Fibroblast of lung (primary cell): Measurements from ENCODE around the gene IGIP. TPM values are rescaled to one million over a fixed set of nuclear protein-coding genes. Genes with fewer than 3 reads are reported as not detected.
A peak's percentile ranks its signal among the peaks of the same experiment; 100 is the strongest.

Experiments
- DNase-seq, 2 donors: peaks; one replicate each; pipeline versions ENCODE4 v3.0.0 to v3.0.0-alpha.2; 2010; ENCODE audit warnings: low read depth in 2 of 2
- H2AFZ ChIP-seq: 2 replicates; pipeline ENCODE4 v1.5.1; 2012; ENCODE audit warnings: low read length, control low read depth, inconsistent platforms
- H3K27ac ChIP-seq: 2 replicates; pipeline ENCODE4 v1.5.1; 2011; ENCODE audit warnings: low read length, control low read depth; ENCODE audit not compliant: insufficient read depth
- H3K27me3 ChIP-seq: 2 replicates; pipeline ENCODE4 v1.5.1; 2011; ENCODE audit warnings: mild to moderate bottlenecking, low read length; ENCODE audit not compliant: control insufficient read depth, insufficient read depth
- H3K36me3 ChIP-seq: 2 replicates; pipeline ENCODE4 v1.5.1; 2011; ENCODE audit warnings: low read length; ENCODE audit not compliant: control insufficient read depth, insufficient read depth
- H3K4me1 ChIP-seq: 2 replicates; pipeline ENCODE4 v1.5.1; 2011; ENCODE audit warnings: low read length; ENCODE audit not compliant: control insufficient read depth, insufficient read depth; ENCODE audit errors: extremely low read depth
- H3K4me2 ChIP-seq: 2 replicates; pipeline ENCODE4 v1.5.1; 2011; ENCODE audit warnings: low read length, control low read depth; ENCODE audit not compliant: insufficient read depth; ENCODE audit errors: extremely low read depth
- H3K4me3 ChIP-seq, 4 experiments: fragments of 200-600 bp in 1 of 4; sonication (generic) in 1 of 4; replicated peaks in 1 of 4; 2 replicates each; pipeline ENCODE4 v1.5.1; 2011 to 2016; ENCODE audit warnings: low read length in 4 of 4, low read depth in 3 of 4, mild to moderate bottlenecking in 3 of 4, control low read depth in 2 of 4, inconsistent platforms in 1 of 4, mixed read lengths in 1 of 4; ENCODE audit not compliant: insufficient read depth in 1 of 4; ENCODE audit errors: control extremely low read depth in 1 of 4
- H3K79me2 ChIP-seq: 2 replicates; pipeline ENCODE4 v1.5.1; 2012; ENCODE audit warnings: mild to moderate bottlenecking, low read length, inconsistent platforms; ENCODE audit not compliant: control insufficient read depth, insufficient read depth
- H3K9ac ChIP-seq: 2 replicates; pipeline ENCODE4 v1.5.1; 2011; ENCODE audit warnings: mild to moderate bottlenecking, low read length, control low read depth; ENCODE audit not compliant: insufficient read depth
- H3K9me3 ChIP-seq: 2 replicates; pipeline ENCODE4 v1.5.1; 2012; ENCODE audit warnings: low read depth, low read length; ENCODE audit not compliant: control insufficient read depth, insufficient read depth
- H4K20me1 ChIP-seq: 2 replicates; pipeline ENCODE4 v1.5.1; 2011; ENCODE audit warnings: low read length; ENCODE audit not compliant: control insufficient read depth, insufficient read depth; ENCODE audit errors: extremely low read depth
- CTCF ChIP-seq, 2 donors: IDR thresholded peaks in 1 of 2; conservative IDR thresholded peaks in 1 of 2; 1 replicate in 1 of 2; 2 replicates in 1 of 2; pipeline ENCODE4 v1.5.1; 2011 to 2012; ENCODE audit warnings: low read length in 2 of 2, control low read depth in 1 of 2, inconsistent platforms in 1 of 2, low read depth in 1 of 2, mild to moderate bottlenecking in 1 of 2
- EZH2 ChIP-seq: IDR thresholded peaks from 2 replicates; pipeline ENCODE4 v1.5.1; 2012; ENCODE audit warnings: low read length, control low read depth, mild to moderate bottlenecking; ENCODE audit errors: missing control alignments
- polyA plus RNA-seq, 2 donors: library from polyadenylated mRNA; depleted of rRNA in 1 of 2; stranded (reverse) in 1 of 2; unstranded in 1 of 2; fragments of >200 nt; gene quantifications; 2 replicates each; pipeline ENCODE4 v1.2.1, GENCODE V29; 2011 to 2012; ENCODE audit warnings: missing spikeins in 1 of 2
- total RNA-seq: library from RNA; depleted of rRNA; stranded (reverse); fragments of >200 nt; gene quantifications from 2 replicates; pipeline ENCODE4 v1.2.1, GENCODE V29; 2014

Gene IGIP
- total and polyA plus RNA-seq, 2 donors (not counting 1 experiment from before 2014, with no cell fraction given): 3.8 to 11.7 TPM

GRCh38 chr5:140175367-140176030, 49.8 kb downstream of the IGIP start:
- H2AFZ ChIP-seq: peak overlapping the region; percentile 57
- DNase-seq: peak; percentile 56 to 64
- no peaks in the 10 kb centered on the region for H3K27me3 ChIP-seq
- peak overlapping the region; percentile 69 to 96 (median 86) for H3K4me3 ChIP-seq
- H3K79me2 ChIP-seq: peaks cover 4% of the 10 kb centered on the region
- TF ChIP-seq CTCF (conservative IDR thresholded peaks at IDR 0.05 in 1 of 2, IDR thresholded peaks at IDR 0.05 in 1 of 2; ENCODE audit: low read depth in 1 of 2, low read length in 2 of 2) (peak in 1 of 2 donors; percentile 24), EZH2 (no peak)
- peaks cover 3% of the 10 kb centered on the region for H3K4me1 ChIP-seq
- no peaks in the 10 kb centered on the region for H4K20me1 ChIP-seq
- no peaks in the 10 kb centered on the region for H3K9me3 ChIP-seq
- peak overlapping the region; percentile 91 for H3K27ac ChIP-seq
- H3K9ac ChIP-seq: peak overlapping the region; percentile 89
- no peaks in the 10 kb centered on the region for H3K36me3 ChIP-seq
- peak overlapping the region; percentile 89 for H3K4me2 ChIP-seq

GRCh38 chr5:140176031-140176387, 50.3 kb downstream of the IGIP start:
- Histone ChIP-seq H3K27ac (peak overlapping the region; percentile 91), H3K4me1 (peaks cover 3% of the 10 kb centered on the region), H3K4me2 (peak overlapping the region; percentile 89), H2AFZ (peak overlapping the region; percentile 57), H3K36me3 (no peaks in the 10 kb centered on the region), H3K79me2 (peaks cover 4% of the 10 kb centered on the region), H3K27me3 (no peaks in the 10 kb centered on the region), H3K9me3 (no peaks in the 10 kb centered on the region), H3K4me3 (peak overlapping the region; percentile 69 to 96 (median 86)), H4K20me1 (no peaks in the 10 kb centered on the region), H3K9ac (peak overlapping the region; percentile 89)
- TF ChIP-seq EZH2: no peak
- no peak for DNase-seq

GRCh38 chr5:140178086-140178410, 52.3 kb downstream of the IGIP start:
- Histone ChIP-seq H3K4me2 (no peak overlapping the region), H3K79me2 (peaks cover 4% of the 10 kb centered on the region), H4K20me1 (no peaks in the 10 kb centered on the region), H2AFZ (no peak overlapping the region), H3K27ac (no peak overlapping the region), H3K4me1 (peaks cover 9% of the 10 kb centered on the region), H3K36me3 (no peaks in the 10 kb centered on the region), H3K27me3 (no peaks in the 10 kb centered on the region), H3K9me3 (no peaks in the 10 kb centered on the region), H3K9ac (no peak overlapping the region), H3K4me3 (no peak overlapping the region)
- DNase-seq: no peak
- TF ChIP-seq EZH2 (no peak), CTCF (conservative IDR thresholded peaks at IDR 0.05 in 1 of 2, IDR thresholded peaks at IDR 0.05 in 1 of 2; ENCODE audit: low read depth in 1 of 2, low read length in 2 of 2) (no peak)
